NCI-H146 (cell line): ENCODE measurements around the gene PLB1.

Experiments used
- DNase-seq: peaks from one replicate; lab custom pipeline; 2025; lab: John Stamatoyannopoulos, UW

Gene PLB1

GRCh38 chr2:28612131-28612812 is 116.4 kb downstream of the PLB1 start:
- no peak for DNase-seq

GRCh38 chr2:28613186-28613585 is 117.3 kb downstream of the PLB1 start:
- no peak for DNase-seq

- DNase-seq: no peak
Observed at GRCh38 chr2:28613633-28614501, 118.0 kb downstream of the PLB1 start.

GRCh38 chr2:28615706-28616105 is 119.8 kb downstream of the PLB1 start:
- no peak for DNase-seq

GRCh38 chr2:28616396-28616999 is 120.6 kb downstream of the PLB1 start:
- DNase-seq: no peak

GRCh38 chr2:28617502-28618184 is 121.8 kb downstream of the PLB1 start:
- no peak for DNase-seq

GRCh38 chr2:28618221-28619141 is 122.6 kb downstream of the PLB1 start:
- DNase-seq: no peak

- no peak for DNase-seq
Observed at GRCh38 chr2:28619213-28620196, 123.6 kb downstream of the PLB1 start.

- no peak for DNase-seq
Observed at GRCh38 chr2:28620291-28620793, 124.5 kb downstream of the PLB1 start.

- DNase-seq: no peak
Observed at GRCh38 chr2:28620801-28621171, 124.9 kb downstream of the PLB1 start.

- peak; percentile 92 for DNase-seq
Observed at GRCh38 chr2:28621172-28622100, 125.6 kb downstream of the PLB1 start.

- DNase-seq: no peak
Observed at GRCh38 chr2:28622101-28622499, 126.2 kb downstream of the PLB1 start.

- no peak for DNase-seq
Observed at GRCh38 chr2:28623582-28624405, 127.9 kb downstream of the PLB1 start.

GRCh38 chr2:28624436-28624792 is 128.6 kb downstream of the PLB1 start:
- DNase-seq: no peak

GRCh38 chr2:28624793-28625701 is 129.2 kb downstream of the PLB1 start:
- no peak for DNase-seq

GRCh38 chr2:28626376-28626775 is 130.5 kb downstream of the PLB1 start:
- DNase-seq: no peak

- no peak for DNase-seq
Observed at GRCh38 chr2:28626891-28627421, 131.1 kb downstream of the PLB1 start.
